Measurements from ENCODE around the gene CDH2.

CDH2 gene

GRCh38 chr18:28167835-28168349 is 9.0 kb downstream of the CDH2 start:
- no peak for DNase-seq

DNA sequence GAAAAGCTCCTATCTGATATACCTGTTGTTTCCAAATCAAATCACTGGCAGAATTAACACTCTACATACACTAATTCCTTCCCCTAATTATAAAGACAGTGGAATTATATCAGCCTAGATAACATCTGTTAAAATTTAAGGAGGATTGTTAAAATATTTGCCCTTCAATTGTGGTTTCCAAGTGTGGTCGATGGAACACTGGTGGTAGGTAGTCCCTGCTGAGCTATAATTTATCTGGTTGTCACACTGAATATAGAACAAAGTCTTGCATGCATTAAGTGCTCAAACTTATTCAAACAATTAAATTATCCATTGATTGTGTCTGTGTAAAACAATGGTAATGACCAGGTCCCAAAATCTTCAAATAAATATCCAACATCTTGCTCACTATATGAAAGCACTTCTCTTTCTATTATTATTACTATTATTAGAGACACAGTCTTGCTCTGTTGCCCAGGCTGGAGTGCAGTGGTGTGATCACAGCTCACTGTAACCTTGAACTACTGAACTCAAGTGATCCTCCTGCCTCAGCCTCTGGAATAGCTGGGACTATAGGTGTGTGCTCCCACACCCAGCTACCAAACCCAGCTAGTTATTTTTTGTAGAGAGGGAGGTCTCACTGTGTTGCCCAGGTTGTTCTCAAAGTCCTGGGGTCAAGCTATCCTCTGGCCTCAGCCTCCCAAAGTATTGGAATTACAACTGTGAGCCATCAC is 12.0 kb downstream of the CDH2 start:
- no peak for DNase-seq

DNA sequence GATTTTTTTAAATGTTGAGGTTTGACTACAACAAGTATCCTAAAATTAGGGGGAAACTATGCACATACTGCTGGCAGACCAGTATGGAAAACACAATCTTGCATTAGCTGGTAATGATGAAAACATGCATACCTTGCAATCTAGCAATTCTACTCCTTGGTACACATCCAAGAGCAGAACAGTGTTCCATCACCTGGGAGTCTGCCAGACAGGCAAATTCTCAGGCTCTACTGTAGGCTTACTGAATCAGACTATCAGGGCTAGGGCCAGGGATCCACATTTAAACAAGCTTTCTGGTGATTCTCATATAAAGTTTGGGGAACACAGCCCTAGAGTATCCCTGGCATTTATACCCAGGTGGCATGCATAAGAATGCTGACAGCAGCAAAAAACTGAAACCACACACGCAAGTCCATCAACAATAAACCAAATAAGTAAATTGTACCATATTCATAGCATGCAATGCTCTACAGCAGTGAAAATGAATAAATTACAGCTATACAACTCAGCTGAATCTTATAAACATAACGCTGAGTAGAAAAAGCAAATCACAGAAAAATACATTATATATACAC is 13.6 kb downstream of the CDH2 start:
- DNase-seq: no peak

- DNase-seq: no peak
Measured at GRCh38 chr18:28161608-28162599, 15.0 kb downstream of the CDH2 start.

DNA sequence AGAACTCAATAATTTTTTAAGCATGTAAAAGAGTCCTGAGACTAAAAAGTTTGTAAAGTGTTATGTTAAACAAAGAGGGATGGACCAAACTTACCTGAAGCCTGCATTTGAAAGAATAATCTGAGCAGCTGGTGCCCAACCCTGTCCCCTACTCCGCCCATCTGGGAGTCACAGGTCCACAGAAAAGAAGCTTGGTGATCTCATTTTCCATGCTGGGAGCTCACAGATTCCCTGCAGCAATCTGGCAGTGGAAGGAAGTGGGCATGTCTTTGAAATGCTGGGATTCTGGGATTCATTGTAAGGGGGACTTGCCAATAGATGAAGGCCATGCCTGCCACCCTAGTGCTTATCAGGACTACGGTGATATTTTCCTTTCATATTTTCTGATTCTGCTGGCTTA is 17.9 kb downstream of the CDH2 start:
- no peak for DNase-seq

- DNase-seq: no peak
Measured at GRCh38 chr18:28158083-28158581, 18.8 kb downstream of the CDH2 start.

GRCh38 chr18:28153485-28154065 is 23.4 kb downstream of the CDH2 start:
- DNase-seq: no peak

- DNase-seq: no peak
Measured at GRCh38 chr18:28152754-28153153, 24.2 kb downstream of the CDH2 start.

- DNase-seq: no peak
Measured at GRCh38 chr18:28152354-28152753, 24.6 kb downstream of the CDH2 start.

DNA sequence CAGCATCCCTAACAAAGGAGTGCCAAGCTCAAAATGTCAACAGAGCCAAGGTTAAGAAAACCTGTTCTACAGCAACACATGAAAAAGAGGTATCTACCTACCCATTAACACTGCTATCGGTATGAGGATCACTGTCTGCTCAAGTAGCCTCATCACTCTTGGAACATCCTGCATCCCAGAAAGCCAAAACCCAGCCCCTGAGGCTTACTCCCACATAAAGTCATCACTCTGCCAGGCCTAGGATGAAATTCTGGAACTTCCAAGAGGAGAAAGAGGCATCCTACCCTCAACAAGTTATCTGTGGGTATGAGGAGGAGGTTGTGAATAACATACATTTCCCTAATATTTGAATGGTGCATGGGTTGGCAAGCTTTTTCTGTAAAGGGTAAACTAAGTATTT is 25.5 kb downstream of the CDH2 start:
- no peak for DNase-seq

DNA sequence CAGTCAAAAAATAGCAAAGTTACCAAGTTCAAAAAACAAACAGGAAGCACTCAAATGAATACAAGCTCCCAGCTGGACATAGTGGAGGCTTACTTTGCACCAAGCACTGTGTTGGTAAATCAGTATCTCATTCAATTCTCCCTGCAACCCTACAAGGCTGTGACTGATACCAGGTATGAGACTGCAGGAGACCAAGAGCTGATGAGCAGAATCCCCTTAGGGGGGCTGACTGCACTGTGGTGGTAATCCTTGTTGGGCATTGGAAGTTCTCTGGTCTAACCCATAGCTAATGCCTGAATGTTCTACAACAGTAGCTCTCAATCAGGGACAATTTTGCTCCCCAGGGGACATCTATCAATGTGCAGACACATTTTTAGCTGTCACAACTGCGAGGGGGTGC is 26.0 kb downstream of the CDH2 start:
- DNase-seq: no peak

DNA sequence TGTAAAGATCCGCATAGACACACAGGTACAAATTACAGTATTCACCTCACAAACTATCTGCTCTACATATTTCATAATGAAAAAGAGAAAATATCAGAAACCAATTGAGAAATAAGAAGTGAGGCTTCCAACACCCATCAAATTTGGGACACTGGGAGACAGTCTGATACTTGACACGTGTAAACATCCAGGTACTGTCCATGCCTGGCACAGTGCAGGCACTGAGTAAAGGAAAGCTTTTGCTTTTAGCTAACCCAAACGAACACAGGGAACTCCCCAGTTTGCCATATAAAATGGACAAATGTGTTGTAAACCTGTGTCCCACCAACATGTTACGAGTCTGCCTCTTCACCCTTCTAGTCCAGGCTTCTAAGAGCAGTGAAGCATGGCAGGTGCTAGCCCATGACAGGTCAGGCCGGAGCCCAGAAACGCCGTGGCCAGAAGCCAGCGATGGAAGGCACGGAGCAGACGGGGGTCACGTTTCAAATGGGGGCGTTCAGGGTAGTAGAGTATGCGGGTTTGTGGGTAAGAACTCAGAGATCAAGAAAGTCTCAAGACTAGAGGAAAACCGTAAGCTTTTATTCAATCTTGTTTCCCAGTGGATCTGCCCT is 27.0 kb downstream of the CDH2 start:
- no peak for DNase-seq

DNA sequence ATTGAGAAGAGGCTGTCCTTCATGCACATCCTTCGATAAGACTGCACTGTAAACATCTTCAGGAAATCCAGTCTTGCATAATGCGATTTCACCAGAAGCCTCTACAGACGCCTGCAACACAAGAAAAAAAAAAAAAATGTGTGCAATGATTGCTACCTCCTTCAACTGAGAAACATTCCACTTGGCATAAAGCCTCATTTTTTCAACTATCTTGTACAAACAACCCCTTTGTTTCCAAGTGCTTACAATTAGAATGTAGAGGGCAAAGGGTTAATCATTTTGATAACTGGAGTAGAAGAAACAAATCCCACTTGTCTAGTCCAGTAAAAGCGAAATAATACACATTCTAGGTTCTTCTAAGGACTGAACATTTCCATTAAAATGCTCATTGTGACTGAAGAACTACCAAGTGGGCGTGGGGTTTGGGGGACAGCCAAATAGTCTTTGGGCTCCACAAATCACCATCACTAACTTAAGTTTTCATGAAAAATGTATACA is 29.2 kb downstream of the CDH2 start:
- no peak for DNase-seq

DNA sequence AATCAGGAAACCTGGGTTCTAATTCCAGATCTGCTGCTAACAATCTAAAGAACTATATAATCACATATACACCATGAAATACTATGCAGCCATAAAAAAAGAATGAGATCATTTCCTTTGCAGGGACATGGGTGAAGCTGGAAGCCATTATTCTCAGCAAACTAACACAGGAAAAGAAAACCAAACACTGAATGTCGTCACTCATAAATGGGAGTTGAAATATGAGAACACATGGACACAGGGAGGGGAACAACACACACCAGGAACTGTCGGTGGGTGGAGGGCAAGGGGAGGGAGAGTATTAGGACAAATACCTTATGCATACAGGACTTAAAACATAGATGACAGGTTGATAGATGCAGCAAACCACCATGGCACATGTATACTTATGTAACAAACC is 33.2 kb downstream of the CDH2 start:
- no peak for DNase-seq

DNA sequence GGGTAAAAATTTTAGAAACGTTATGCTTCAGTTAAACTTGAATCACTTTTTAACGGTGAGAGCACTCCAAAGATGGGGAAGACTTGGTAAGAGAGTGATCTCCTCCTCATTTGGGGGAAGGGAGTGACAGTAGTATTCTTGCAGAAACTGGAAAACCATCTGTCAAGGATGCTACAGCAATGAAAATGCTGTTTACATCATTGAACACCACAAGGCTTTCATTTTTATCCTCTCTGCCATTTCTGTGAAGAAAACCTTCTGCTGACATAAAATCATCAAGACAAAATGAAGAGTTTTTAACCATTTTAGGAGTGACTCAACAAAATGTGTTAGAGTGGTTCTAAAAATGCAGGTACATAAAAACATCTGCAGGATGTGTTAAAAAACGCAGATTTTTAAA is 38.1 kb downstream of the CDH2 start:
- no peak for DNase-seq

GRCh38 chr18:28136071-28136470 is 40.9 kb downstream of the CDH2 start:
- no peak for DNase-seq

DNA sequence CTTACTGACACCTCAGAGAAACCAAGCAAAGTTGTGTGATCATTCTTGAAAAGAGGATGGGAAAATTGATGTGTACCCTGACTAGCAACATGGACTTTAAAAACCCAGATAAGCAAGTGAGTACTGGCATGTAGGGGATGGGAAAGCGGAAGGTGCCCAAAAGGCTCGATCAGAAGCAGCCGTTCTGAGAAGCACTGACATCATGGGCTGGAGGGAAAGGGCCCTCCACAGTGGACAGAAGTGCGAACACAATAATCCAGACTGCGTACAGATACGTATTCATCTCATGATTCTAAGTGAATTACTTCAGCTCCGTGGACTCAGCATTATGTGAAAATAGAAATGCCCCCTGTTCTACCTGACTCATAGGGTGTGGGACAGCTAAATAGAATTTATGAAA is 42.2 kb downstream of the CDH2 start:
- no peak for DNase-seq

- no peak for DNase-seq
Measured at GRCh38 chr18:28132084-28132483, 44.8 kb downstream of the CDH2 start.

GRCh38 chr18:28128659-28128980 is 48.3 kb downstream of the CDH2 start:
- no peak for DNase-seq

DNA sequence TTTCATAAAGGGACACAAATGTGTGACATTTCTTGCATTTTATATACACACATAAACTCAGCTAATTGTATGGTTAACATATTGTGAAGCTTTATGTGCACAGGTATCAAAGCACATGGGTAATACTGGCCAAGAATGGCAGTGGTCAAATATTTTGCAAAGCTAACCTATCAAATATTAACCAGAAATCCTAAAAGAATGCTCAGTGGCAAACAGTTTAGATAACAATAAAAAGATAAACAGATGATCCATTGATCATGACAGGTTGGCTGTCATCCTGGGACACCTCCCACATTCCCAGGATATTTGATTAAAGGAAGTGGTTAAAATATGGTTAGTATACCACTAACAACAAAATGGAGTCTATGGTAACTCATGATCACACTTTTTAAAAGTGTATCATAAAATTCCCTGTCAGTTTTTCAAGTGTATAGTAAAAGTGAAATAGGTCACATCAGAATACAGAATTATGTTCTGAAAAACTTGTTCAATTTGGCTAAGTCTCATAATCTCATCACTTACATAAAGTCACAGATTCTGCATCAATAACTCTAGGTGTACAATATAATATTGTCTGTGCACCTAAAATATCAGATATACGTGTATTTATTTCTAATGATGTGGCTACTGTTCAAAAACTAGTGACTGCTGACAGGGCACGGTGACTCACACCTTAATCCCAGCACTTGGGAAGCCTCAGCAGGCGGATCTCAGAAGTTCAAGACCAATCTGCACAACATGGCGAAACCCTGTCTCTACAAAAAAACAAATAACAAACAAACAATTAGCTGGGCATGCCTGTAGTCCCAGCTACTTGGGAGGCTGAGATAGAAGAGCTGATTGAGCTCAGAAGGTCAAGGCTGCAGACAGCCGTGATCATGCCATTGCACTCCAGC is 48.9 kb downstream of the CDH2 start:
- no peak for DNase-seq

- DNase-seq: no peak
Measured at GRCh38 chr18:28127228-28127627, 49.7 kb downstream of the CDH2 start.

All from right hindlimb (tissue), 1 donor.